Epithelial cell of proximal tubule (primary cell): ENCODE measurements around the gene IMMT. TPM values are rescaled to one million over a fixed set of nuclear protein-coding genes. Genes with fewer than 3 reads are reported as not detected.

ENCODE experiments used
- DNase-seq: peaks from one replicate; pipeline ENCODE4 v3.0.0-alpha.2; 2011; ENCODE audit warnings: low read depth
- H3K4me3 ChIP-seq: 2 replicates; pipeline ENCODE4 v1.5.1; 2011; ENCODE audit warnings: low read depth, mild to moderate bottlenecking, low read length
- total RNA-seq: library from RNA; depleted of rRNA; stranded (reverse); fragments of >200 nt; gene quantifications from 2 replicates; pipeline ENCODE4 v1.2.3, GENCODE V29; 2015
- TF ChIP-seq, protein P1 (sequence below): conservative IDR thresholded peaks from 2 replicates; pipeline ENCODE4 v1.5.1; 2012; ENCODE audit warnings: low read depth, mild to moderate bottlenecking, low read length

Gene IMMT
- total RNA-seq, 1 donor from 2014 or later = 78.1 TPM

DNA sequence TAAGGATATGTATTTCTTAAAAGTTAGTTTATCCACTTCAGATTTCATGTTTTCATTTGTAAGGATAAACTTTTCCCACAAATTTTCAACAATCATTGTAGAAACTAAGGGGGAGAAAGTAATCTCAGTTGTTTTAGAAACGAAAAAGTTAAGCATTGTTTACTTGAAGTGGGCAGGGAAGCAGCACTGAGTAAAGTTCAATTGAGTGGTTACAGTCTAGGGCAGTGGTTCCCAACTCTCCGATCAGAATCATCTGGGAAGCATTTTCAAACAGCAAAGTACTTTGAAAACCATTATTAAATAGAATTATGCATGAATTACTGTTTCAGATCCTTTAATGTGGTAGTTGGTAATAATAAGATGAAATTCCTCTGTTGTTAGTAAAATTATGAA lies 16.5 kb upstream of the IMMT start:
- no peak overlapping the region for H3K4me3 ChIP-seq
- no peak for DNase-seq
- TF ChIP-seq, protein P1, sequence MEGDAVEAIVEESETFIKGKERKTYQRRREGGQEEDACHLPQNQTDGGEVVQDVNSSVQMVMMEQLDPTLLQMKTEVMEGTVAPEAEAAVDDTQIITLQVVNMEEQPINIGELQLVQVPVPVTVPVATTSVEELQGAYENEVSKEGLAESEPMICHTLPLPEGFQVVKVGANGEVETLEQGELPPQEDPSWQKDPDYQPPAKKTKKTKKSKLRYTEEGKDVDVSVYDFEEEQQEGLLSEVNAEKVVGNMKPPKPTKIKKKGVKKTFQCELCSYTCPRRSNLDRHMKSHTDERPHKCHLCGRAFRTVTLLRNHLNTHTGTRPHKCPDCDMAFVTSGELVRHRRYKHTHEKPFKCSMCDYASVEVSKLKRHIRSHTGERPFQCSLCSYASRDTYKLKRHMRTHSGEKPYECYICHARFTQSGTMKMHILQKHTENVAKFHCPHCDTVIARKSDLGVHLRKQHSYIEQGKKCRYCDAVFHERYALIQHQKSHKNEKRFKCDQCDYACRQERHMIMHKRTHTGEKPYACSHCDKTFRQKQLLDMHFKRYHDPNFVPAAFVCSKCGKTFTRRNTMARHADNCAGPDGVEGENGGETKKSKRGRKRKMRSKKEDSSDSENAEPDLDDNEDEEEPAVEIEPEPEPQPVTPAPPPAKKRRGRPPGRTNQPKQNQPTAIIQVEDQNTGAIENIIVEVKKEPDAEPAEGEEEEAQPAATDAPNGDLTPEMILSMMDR = no peak

DNA sequence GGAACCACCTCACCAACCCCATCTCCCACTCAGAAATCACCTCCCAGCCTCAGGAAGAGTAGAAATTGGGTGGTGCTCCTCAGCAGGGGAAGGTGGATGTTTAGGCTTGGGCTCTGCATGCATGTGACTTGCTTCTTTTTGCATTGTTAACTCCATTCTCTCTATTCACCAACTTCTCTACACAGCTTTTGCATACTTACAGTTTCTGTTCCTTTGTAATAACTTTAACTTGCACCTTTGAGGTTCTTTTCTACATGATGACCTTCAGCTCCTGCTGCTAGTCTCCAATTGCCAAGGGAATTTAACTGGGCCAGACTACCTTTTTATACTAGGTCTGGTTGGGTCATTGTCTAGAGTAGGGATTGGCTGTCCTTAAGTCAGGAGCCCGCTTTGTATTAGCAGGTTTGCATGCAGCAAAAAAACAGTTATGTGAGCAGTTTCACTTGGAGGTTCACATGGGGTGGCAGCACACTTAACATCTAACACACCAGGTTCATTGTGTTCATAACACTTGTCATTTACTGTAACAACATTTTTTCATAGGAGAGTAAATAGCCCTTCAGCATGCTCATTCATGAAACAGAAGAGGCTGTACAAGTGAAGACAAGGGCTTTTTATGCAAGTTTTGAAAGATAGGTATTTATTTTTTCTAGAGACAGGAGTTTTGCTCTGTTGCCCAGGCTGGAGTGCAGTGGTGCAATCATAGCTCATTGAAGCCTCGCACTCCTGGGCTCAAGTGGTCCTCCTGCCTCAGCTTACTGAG lies 16.0 kb upstream of the IMMT start:
- no peak overlapping the region for H3K4me3 ChIP-seq
- DNase-seq = no peak
- TF ChIP-seq, protein P1 = no peak

DNA sequence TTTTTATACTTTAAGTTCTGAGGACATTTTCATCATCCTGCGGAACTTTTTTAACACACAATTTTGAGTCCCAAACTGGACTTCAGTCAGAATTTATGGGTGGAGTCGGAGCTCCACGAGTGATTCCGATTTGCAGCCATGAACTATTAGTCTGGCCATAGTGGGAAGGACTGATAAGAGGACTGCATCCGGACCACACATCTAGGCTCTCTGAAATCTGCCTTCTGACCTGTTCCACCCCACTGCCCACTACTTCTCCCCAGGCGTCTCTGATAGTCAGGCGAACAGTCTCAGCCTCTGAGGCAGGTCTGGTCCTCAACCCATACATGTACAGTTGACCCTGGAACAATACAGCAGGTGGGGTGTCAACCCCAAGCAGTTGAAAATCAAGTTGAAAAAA lies 9.2 kb upstream of the IMMT start:
- TF ChIP-seq, protein P1 = no peak
- no peak for DNase-seq

DNA sequence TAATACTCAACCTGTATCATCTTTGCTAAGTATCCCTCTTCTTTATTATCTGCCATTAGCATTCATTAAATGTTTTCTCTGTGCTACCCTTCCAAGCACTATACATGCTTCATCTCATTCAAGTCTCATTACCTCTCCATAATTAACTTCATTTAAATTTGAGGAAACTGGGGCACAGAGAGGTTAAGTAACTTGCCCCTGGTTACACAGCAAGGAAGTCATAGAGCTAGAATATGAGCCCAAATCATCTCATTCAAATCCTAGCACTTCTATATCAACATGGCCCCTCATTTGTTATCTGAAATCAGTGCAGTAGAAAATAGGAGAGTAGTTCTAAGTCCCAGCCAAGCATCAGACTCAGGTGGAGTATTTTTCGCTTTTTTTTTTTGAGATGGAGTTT lies 8.4 kb upstream of the IMMT start:
- TF ChIP-seq, protein P1 = no peak
- no peak for DNase-seq
- no peak overlapping the region for H3K4me3 ChIP-seq

More for the DNA sequence above, 9.2 kb upstream of the IMMT start:
- no peak overlapping the region for H3K4me3 ChIP-seq

DNA sequence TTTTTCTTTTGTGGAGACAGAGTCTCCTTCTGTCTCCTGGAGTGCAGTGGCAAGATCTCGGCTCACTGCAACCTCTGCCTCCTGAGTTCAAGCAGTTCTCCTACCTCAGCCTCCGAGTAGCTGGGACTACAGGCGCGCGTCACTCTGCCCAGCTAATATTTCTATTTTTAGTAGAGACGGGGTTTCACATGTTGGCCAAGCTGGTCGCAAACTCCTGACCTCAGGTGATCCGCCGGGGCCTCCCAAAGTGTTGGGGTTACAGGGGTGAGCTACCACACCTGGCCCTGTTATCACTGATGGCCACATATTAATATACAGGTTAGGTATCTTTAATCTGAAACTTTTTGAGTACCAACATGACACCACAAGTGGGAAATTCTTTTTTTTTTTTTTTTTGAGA lies 7.4 kb upstream of the IMMT start:
- TF ChIP-seq, protein P1 = no peak
- no peak overlapping the region for H3K4me3 ChIP-seq
- no peak for DNase-seq

DNA sequence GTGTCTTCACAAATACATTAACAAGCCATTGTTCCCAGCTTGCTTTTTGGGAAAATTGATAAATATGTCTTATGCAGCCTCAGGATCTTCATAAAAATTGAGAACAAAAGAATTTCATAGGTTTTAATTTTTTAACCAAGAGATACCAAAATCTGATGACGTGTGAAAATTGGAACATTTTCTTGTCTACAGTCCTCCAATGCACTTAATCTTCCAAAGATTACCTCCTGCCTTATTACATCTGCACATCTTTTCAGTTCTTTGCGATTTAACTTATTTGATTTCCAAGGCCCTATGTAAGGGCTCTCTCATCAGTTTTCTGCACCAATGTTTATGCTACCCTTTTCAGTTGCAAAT lies 7.1 kb upstream of the IMMT start:
- DNase-seq = no peak
- TF ChIP-seq, protein P1 = no peak

More for the DNA sequence above, 7.1 kb upstream of the IMMT start:
- no peak overlapping the region for H3K4me3 ChIP-seq
